Anterior cingulate cortex (tissue), 58 donors: Measurements from ENCODE around the gene FGF10.

ENCODE experiments used
- DNase-seq, 58 donors: peaks; one replicate each; lab custom pipeline; 2025; lab: John Stamatoyannopoulos, UW

The FGF10 gene

DNA sequence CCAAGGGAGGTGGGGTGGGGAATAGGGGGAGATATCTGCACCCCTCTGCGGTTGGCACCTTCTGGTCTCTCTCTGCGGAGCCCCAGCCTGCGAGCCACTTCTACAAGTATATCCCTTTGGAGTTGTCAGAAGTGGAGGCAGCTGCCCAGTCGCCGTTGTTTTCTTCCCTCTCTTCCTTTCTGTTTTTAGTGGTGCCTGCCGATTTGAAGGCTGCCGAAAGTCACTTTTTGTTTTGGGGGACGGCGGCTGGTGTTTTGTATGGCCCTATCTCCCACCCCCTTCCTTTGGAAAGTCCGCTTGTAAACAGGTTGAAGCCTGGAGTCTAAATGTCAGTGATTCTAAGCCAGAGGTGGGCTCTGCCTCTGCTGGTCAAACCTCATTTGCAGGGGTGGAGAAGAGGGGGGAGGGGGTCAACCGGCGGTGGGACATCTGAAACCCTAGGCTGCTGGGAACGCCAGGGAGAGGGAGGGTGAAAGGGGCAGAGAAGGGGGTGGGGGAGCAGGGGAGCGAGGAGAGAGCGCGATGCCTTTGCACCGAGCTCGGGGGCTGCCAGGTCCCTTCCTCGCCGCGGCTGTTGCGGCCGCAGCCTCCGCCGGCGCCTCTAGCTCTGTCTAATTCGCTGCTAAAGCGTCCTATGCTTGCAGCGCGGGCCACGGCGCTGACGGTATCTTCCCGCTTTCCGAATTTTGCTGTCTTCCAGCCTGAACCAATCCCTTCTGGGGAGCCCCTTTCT, at the start of gene FGF10:
FGF10 (minus strand) TSS at position 331 of the 733 bp plus-strand sequence. CDS start 738 bp downstream, outside the sequence.
- DNase-seq: peak in 10 of 58 donors; percentile 1 to 19 (median 8)

DNA sequence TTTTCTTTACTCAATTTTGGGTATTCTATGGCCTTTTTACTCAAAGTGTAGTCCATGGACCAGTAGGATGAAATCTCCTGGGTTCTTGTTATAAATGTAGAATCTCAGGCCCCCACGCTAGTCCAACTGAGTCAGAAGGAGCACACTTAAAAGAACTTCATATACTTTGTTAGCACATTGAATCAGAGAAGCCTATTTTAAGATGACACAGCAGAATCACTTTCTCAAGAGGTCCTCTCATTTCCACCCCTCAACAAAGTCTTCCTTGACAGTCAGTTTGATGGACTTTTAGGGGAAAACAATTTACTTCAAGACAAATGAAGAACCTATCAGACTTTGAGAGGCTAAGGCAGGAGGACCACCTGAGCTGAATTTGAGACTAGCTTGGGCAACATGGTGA, 37.7 kb upstream of the FGF10 start:
- DNase-seq: no peak

DNA sequence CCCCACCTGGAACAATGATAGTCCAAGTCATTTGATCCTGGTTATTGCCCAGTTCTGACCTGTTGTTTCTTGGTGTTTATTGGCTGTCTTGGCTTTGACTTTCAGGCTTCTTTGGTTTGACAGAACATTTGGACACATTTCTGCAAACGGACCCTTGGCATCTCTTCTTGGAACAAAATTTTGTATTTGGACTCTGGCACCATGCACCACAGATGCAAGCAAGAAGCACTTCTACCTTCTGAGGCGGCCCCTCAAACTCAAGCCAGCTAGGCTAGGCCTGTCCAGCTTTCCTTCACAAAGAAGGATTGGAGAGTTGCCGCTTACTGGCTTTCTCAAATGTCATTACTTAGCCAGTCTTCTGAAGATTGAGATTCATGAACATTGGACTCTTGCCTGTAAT, 23.1 kb upstream of the FGF10 start:
- peak in 2 of 58 donors; percentile 14 to 29 for DNase-seq

DNA sequence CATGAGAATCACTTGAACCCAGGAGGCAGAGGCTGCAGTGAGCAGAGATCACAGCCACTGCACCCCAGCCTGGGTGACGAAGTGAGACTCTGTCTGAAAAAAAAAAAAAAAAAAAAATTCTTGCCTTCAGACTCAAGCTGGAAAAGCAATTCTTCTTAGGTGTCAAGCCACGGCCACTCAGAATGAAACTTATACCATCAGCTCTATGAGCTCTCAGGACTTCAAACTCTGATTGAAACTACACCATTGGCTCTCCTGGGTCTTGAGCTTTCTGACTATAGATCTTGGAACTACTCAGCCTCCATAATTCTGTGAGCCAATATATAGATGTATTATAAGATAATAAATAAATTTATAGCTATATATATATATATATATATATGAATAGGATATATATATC, 12.9 kb upstream of the FGF10 start:
- DNase-seq: no peak

DNA sequence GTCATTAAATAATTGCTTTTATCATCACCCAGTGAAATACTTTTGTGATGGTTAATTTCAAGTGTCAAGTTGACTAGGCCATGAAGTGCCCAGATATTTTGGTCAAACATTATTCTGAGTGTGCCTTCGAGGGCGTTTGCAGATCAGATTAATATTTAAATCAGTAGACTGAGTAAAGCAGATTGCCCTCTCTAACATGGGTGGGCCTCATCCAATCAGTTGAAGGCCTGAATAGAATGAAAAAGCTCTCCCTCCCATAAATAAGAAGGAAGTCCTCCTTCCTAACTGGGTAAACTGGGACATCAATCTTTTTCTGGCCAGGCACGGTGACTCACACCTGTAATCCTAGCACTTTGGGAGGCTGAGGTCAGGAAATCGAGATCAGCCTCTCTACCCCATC, 12.4 kb upstream of the FGF10 start:
- DNase-seq: no peak

DNA sequence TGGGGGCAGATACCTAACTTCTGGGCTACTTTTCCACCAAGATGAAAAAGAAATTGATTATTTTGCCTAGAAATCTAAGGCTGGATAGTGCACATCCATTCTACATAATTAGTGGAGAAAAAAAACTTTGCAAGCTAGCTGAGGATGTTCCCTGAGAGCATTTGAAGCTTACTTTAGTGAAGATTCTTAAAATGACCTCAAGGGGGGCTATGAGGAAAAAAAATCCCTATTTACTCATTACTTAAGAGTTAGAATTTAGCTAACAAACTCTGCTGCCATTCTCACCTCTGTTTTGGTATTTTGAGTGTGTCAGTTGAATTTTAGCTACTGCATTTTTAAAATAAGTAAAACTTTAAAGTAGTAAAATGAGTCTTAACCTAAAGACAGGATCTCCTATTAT, 9.2 kb upstream of the FGF10 start:
- no peak for DNase-seq

DNA sequence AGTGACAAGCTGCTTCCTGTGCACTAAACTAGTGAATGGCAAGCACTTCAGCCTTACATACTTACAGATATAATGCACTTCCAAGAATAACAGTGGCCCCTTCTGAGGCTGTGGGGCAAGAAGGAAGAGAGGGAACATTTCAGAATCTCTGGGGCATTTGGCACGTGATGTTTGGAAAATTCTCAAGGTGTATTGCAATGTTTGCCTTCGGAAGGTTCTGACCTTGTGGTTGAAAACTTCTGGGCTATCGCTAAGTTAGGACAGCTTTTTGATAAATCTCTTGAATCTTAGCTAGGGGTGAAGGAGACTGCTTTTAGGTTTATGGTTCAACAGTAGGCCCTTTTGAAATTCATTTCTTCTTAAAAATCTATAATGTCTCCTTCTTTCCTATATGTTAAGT, 7.1 kb upstream of the FGF10 start:
- no peak for DNase-seq

DNA sequence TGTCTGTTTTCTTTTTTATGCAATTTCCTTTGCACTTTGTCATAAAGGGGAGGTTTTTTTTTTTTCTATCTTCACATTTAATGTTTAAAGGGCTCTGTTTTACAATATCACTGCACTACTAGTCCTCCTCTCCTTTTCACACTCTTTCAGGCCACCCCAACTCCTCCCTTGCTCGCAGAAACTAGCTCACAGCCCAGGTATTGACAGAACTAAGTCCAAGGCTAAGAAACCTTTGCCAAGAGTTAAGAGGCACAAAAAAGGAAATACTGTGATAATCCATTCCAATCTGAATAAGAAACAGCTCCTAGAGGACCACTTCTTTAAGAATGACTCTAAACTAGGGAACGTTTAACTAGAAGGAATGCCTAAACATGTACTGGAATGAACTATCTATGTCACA, 1.1 kb upstream of the FGF10 start:
- DNase-seq: no peak

DNA sequence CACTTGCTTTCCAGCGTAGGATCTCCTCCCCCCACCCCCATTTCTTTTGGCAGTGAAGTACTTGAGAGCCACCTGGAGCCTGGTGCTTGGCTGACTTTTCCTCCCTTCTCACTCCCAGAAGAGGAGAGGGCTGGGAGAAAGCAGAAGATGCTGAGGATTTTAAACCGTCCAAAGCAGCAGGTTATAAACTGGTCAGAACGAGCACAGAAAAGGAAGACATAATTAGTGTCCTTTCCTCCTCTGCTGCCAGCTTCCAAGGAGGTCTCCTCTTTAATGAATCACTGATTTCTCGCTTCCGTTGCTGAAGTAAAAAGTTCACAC, 563 bp upstream of the FGF10 start:
- DNase-seq: no peak

DNA sequence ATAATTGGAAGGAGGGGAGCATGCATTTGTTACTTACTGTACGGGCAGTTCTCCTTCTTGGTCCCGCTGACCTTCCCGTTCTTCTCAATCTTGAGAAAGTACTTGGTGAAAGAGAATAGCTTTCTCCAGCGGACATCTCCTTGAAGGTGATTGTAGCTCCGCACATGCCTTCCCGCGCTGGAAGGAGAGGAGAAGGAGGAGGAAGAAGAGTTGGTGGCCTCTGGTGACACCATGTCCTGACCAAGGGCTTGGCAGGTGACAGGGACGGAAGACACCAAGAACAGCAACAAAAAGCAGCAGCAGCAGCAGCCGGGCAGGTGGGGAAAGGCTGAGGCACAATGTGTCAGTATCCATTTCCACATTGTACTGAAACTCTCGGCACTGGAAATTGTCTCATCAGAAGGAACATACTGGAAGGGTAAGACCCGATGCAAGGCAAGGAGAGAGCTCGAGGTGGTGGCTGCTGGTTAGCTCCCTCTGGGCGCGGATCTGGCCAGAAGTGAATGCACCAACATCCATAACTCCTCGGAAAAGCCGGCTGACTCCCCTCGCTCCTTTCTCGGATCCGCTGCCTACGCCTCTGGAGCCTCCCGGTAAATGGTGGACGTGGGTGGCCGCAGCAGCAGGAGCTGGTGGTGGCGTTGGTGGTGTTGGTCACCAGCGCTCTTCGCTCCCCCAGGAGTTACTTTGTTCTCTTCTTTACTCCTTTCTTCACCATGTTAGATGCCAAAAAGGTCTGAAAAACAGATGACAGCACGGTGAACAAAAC, 715 bp downstream of the FGF10 start:
- peak in 7 of 58 donors; percentile 1 to 17 (median 7) for DNase-seq

DNA sequence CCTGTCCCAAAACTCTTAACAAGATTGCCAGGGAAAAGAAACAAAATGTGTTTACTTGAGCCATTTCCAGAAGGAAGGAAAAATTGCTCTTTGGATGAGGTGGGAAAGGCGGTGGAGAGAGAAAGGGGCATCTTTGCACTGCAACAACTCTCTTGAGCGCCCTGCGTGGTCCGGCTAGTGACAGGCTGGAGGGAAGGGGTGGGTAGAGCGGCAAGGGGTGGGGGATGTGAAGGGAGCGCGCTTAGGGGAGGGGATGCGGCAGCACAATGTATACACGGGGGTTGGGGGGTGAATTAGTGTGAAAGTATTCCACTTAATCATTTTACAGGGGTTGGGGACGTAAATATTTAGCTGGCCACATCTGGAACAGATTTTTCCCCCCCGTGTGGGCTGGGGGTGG, 1.3 kb downstream of the FGF10 start:
- no peak for DNase-seq

DNA sequence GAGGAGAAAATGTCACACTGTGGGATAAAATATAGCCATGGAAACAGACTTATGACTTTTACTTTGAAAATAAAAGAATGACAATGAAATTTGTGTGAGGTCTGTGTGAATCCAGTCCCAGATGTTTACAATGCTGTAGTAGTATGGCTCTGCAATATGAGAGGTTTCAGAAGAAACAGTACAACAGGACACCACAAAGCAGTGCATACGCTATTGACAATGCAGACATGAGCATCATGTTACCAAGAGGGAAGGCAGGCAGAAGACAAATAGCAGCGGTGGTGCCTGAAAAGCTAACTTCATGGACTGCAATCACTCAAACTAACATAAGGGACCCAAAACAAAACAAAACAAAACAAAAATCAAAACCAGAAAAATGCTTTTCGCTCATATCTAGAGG, 1.8 kb downstream of the FGF10 start:
- no peak for DNase-seq

DNA sequence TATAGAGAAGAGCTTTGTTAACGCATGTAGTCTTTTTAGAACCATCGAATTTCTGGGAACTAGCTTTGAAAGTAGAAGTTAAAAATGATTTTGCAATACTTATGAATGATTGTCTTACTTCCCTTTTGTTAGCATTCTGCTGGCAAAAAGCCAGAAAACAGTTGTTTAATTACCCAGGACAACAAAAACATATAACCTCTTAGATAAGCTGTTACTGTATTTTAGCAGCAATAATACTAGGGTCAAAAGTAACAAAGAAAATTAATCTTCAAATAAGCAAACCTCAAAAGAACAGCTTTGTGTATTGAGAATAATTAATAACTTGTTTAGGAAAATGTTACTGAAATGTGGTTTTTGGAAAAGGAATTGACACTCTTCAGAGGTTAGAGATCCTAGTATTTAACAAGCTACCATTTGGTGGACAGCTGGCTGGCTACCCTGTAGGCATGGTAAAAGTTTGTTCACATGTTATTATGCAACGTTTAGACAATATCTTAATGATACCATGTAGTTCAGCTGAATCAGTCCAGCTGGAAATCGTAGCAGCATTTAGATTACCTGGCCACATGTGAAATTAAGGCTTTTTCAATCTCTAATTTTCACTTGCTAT, 3.8 kb downstream of the FGF10 start:
- no peak for DNase-seq

DNA sequence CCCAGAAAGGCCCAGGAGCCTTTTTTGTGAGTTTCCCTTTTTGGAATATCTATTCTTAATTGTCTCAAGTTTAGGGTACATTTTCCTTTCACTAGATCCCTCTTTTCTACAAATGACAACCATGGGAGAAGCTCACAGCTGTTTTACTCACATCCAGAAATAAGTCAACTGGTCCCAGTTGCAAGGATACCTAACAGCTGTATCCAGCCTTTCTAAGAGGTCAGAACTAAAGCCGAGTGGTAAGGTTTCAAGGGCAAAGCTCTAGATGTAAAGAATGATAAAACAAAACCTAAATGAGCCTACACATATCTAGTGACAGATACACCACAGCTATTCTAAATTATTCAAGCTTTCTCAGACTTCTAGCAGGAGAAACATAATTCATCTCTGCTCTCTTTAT, 4.4 kb downstream of the FGF10 start:
- DNase-seq: no peak

DNA sequence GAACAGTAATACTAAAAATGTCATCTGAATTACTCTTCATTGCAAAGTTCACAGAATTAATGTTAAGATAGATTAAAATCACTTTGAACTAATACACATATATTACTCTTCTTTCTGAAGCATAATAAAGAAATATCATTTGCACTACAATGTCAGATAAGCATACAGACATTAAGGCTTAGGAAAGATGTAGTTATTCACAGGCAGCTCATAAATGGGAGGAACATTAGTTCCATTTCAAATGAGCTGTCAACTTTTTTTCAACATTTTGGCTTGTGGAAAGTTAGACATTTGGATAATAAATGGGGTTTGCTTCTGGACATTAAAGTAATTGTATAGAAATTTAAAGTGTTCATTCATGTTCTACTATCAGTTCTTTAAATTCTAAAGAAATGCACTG, 6.3 kb downstream of the FGF10 start:
- no peak for DNase-seq

DNA sequence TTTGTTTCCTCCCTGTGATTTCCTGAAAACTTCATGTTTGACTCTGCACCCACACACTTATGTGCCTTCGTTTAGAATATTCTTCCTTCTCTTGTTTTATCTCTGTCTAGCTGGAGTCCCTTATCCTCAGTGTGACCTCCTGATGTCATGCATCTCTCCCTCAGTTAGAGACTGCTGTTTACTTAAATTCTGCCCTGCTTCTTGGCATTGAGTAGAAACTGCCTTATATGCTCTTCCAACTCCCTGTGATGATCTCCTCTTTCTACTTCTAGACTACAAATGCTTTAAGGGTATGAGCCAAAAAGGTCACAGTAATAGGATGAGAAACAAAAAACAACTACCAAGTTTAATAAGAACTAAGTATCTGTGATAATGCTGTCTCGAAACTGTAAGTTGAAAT, 12.2 kb downstream of the FGF10 start:
- no peak for DNase-seq

DNA sequence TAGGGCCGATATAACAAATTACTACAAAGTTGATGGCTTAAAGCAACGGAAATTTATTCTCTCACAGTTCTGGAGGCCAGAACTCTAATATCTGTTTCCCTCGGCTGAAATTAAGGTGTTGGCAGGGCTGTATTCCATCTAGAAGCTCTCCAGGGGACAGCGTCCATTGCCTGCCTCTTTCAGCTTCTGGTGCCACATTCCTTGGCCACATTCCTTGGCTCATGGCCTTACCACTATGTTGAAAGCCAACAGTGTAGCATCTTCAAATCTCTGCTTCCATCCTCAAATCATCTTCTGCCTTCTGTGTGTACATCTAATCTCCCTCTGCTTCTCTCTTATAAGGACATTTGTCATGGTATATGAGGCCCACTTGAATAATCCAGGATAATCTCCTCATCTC, 17.2 kb downstream of the FGF10 start:
- no peak for DNase-seq

DNA sequence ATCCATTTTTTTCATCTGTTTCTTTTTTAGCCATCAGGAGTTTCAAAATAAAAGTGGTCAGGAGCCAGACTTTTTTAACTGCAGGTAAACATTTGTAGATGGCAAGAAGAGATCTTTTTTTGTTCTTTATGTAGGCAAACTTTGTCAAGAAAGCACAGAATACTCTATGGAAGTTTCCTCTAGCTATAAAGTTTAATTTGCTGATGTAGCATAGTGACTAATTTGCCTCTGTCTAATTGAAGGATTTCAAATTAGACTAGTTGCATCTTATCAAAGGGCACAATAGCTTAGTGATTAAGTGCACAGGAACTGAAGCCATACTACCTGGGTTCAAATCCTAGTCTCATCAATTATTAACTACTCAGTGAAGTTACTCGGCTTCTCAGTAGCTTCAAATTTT, 22.0 kb downstream of the FGF10 start:
- DNase-seq: no peak

DNA sequence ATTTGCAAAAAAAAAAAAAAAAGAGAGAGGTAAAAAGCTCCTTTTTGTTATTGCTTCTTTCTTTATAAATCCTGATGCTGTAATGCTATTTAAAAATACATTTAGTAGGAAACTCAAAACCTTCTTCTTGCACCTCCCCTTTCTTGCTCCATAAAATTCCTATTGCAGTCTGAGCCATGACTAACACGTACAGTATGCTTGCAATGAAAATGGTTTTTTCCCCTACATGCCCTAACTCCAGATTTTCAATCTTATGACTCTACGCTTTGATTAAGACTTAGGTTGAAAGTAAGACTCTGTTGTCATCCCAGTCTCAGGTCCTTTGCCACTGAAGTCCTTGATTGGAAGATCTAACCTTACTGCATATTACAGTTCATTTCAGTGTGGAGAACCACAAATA, 23.9 kb downstream of the FGF10 start:
- no peak for DNase-seq

DNA sequence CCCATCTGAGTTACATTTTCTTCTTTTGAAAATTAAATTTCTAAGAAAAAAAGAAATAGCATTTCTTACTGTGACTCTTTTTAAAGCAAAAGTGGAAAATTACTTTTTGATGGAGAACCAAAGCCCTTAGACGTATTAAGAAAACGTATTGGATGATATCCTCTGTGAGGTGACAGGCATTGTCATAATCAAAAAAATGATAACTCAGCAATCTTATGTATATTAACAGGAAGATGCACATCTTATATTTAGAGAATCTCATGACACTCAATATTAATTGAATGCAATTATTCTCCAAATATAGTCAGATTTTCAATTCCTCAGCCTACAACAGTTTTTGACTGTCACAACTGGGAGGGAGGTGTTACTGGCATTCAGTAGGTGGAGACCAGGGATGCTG, 25.1 kb downstream of the FGF10 start:
- DNase-seq: no peak

DNA sequence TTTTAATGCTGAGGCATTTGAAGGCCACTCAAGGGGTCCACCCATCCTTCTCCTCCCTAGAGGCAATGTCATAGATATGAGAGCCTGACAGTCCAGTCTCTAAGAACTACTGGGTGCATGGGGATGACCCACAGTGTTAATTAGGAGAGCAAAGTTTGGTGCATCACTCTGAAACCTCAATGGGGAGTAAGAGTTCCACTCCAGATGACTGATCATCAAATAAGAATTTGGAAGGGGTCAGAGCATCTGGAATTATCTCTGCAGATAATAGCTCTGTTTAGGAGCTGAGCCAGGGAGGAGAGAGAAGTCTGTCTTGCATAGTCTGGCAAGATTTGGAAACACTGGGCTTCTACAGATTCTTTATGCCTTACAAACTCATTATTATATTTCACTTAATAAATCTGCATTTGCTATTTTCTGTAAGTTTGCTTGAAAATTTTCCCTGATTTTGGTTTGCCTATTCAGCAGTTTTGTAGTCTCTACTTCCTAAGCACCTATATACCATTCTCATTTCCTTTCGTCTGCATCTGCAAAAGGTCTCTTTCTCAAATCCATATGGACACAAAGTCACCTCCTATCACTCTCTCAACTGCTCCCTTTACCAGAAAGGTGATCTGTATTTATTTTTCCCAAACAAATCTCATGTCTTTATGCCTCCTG, 27.7 kb downstream of the FGF10 start:
- no peak for DNase-seq
